Thyroid gland (tissue), 4 donors: Measurements from ENCODE around the gene NUCB2. TPM values are rescaled to one million over a fixed set of nuclear protein-coding genes. Genes with fewer than 3 reads are reported as not detected.

ENCODE experiments used
- DNase-seq, 2 donors: peaks; one replicate each; pipeline ENCODE4 v3.0.0-alpha.2; 2019
- H3K27ac ChIP-seq, 3 donors: fragments of 200-600 bp; sonication (generic); 1 replicate in 2 of 3; 2 replicates in 1 of 3; pipeline ENCODE4 v1.5.1; 2016 to 2019; ENCODE audit warnings: mild to moderate bottlenecking in 1 of 3, moderate library complexity in 1 of 3
- H3K27me3 ChIP-seq: fragments of 200-600 bp; sonication (generic); one replicate; pipeline ENCODE4 v1.5.1; 2019
- H3K36me3 ChIP-seq, 2 donors: fragments of 200-600 bp; sonication (generic); one replicate each; pipeline ENCODE4 v1.5.1; 2016 to 2019
- H3K4me1 ChIP-seq, 2 donors: fragments of 200-600 bp; sonication (generic); one replicate each; pipeline ENCODE4 v1.5.1; 2017 to 2019
- H3K4me3 ChIP-seq, 3 donors: fragments of 200-600 bp; sonication (generic); replicated peaks in 1 of 3; 1 replicate in 2 of 3; 2 replicates in 1 of 3; pipeline ENCODE4 v1.5.1; 2016; ENCODE audit warnings: mild to moderate bottlenecking in 1 of 3
- H3K9me3 ChIP-seq: fragments of 200-600 bp; sonication (generic); one replicate; pipeline ENCODE4 v1.5.1; 2017
- CTCF ChIP-seq, 6 experiments: fragments of 200-600 bp in 3 of 6; fragments of 450-650 bp in 3 of 6; sonication (generic) in 3 of 6; IDR thresholded peaks; one replicate each; pipeline ENCODE4 v1.5.1; 2016 to 2019; ENCODE audit warnings: antibody characterized with exemption in 6 of 6, mild to moderate bottlenecking in 2 of 6, inconsistent platforms in 1 of 6, moderate library complexity in 1 of 6
- POLR2A ChIP-seq, 2 donors: fragments of 450-650 bp; IDR thresholded peaks; one replicate each; pipeline ENCODE4 v1.6.1; 2017; ENCODE audit warnings: antibody characterized with exemption in 2 of 2, mild to moderate bottlenecking in 2 of 2, moderate library complexity in 1 of 2
- WGBS, 2 donors: methylation state at CpG; one replicate each; pipeline ENCODE4 v1.1.5; 2017; 5-methylcytosine and 5-hydroxymethylcytosine counted together
- intact Hi-C: fragments of 100-400 bp; cut with DNase I; formaldehyde crosslinking; loops from one replicate; pipeline ENCODE4 v1.15.1; 2023
- total RNA-seq, 4 donors: library from RNA; depleted of rRNA; stranded (reverse); fragments of >200 nt; gene quantifications; one replicate each; pipeline ENCODE4 v1.2.3, GENCODE V29; 2016

NUCB2 gene
- total RNA-seq, 4 donors from 2014 or later, result 73.2 to 152 (median 113) TPM

- H3K27ac ChIP-seq, result no peak overlapping the region
- DNase-seq, result no peak
- H3K4me3 ChIP-seq, result no peak overlapping the region
- H3K4me1 ChIP-seq, result no peaks in the 10 kb centered on the region
- TF ChIP-seq CTCF (IDR thresholded peaks at IDR 0.05), result no peak
- TF ChIP-seq POLR2A (IDR thresholded peaks at IDR 0.05), result no peak
- no peaks in the 10 kb centered on the region for H3K36me3 ChIP-seq
- intact Hi-C loops, result no loop called here
- H3K9me3 ChIP-seq, result no peaks in the 10 kb centered on the region
- no peaks in the 10 kb centered on the region for H3K27me3 ChIP-seq
Measured at GRCh38 chr11:17250561-17251350, 25.8 kb upstream of the NUCB2 start.

GRCh38 chr11:17252704-17253103, 23.8 kb upstream of the NUCB2 start:
- TF ChIP-seq POLR2A (IDR thresholded peaks at IDR 0.05) (no peak), CTCF (IDR thresholded peaks at IDR 0.05) (no peak)
- 73 to 80% methylated on average over 4 of the region's 4 CpGs for WGBS, 2 donors
- no peak overlapping the region for H3K4me3 ChIP-seq
- DNase-seq, result no peak
- H3K9me3 ChIP-seq, result no peaks in the 10 kb centered on the region
- H3K27me3 ChIP-seq, result no peaks in the 10 kb centered on the region
- intact Hi-C loops, result no loop called here
- no peaks in the 10 kb centered on the region for H3K36me3 ChIP-seq
- H3K27ac ChIP-seq, result no peak overlapping the region
- H3K4me1 ChIP-seq, result no peaks in the 10 kb centered on the region

- Histone ChIP-seq H3K9me3 (no peaks in the 10 kb centered on the region), H3K27ac (no peak overlapping the region), H3K4me3 (no peak overlapping the region), H3K36me3 (no peaks in the 10 kb centered on the region), H3K27me3 (no peaks in the 10 kb centered on the region), H3K4me1 (no peaks in the 10 kb centered on the region)
- no peak for TF ChIP-seq CTCF (IDR thresholded peaks at IDR 0.05)
- TF ChIP-seq POLR2A (IDR thresholded peaks at IDR 0.05), result no peak
- 88 to 94% methylated on average over 3 of the region's 3 CpGs for WGBS, 2 donors
- intact Hi-C loops, result no loop called here
- DNase-seq, result no peak
Measured at GRCh38 chr11:17256512-17256911, 20.0 kb upstream of the NUCB2 start.

- 80 to 91% methylated on average over 1 of the region's 1 CpG for WGBS, 2 donors
- no peaks in the 10 kb centered on the region for H3K27me3 ChIP-seq
- intact Hi-C loops, result no loop called here
Measured at GRCh38 chr11:17257196-17257595, 19.3 kb upstream of the NUCB2 start.

More at GRCh38 chr11:17257196-17257595, 19.3 kb upstream of the NUCB2 start:
- DNase-seq, result no peak
- H3K27ac ChIP-seq, result no peak overlapping the region
- H3K4me1 ChIP-seq, result no peaks in the 10 kb centered on the region
- no peaks in the 10 kb centered on the region for H3K36me3 ChIP-seq
- no peaks in the 10 kb centered on the region for H3K9me3 ChIP-seq
- TF ChIP-seq POLR2A (IDR thresholded peaks at IDR 0.05) (no peak), CTCF (IDR thresholded peaks at IDR 0.05) (no peak)
- no peak overlapping the region for H3K4me3 ChIP-seq
